Ishikawa (cell line): ENCODE measurements around the gene RARA.

ENCODE experiments used
- CEBPB ChIP-seq: IDR thresholded peaks from 2 replicates; pipeline ENCODE4 v1.6.1; 2012
- CREB1 ChIP-seq: IDR thresholded peaks from 2 replicates; pipeline ENCODE4 v1.6.1; 2012; ENCODE audit warnings: low read depth
- EGR1 ChIP-seq: IDR thresholded peaks from 2 replicates; pipeline ENCODE4 v1.6.1; 2012
- EP300 ChIP-seq: IDR thresholded peaks from 2 replicates; pipeline ENCODE4 v1.6.1; 2012; ENCODE audit warnings: borderline replicate concordance
- FOXM1 ChIP-seq: IDR thresholded peaks from 2 replicates; pipeline ENCODE4 v1.6.1; 2012; ENCODE audit warnings: low read depth, borderline replicate concordance
- MAX ChIP-seq: IDR thresholded peaks from 2 replicates; pipeline ENCODE4 v1.6.1; 2012
- NFIC ChIP-seq: IDR thresholded peaks from 2 replicates; pipeline ENCODE4 v1.6.1; 2012
- RAD21 ChIP-seq: IDR thresholded peaks from 2 replicates; pipeline ENCODE4 v1.6.1; 2012; ENCODE audit warnings: low read depth
- REST ChIP-seq: IDR thresholded peaks from 2 replicates; pipeline ENCODE4 v1.6.1; 2012; ENCODE audit warnings: low read depth, mild to moderate bottlenecking
- TAF1 ChIP-seq: IDR thresholded peaks from 2 replicates; pipeline ENCODE4 v1.6.1; 2012; ENCODE audit warnings: low read depth, mild to moderate bottlenecking
- TCF12 ChIP-seq: IDR thresholded peaks from 2 replicates; pipeline ENCODE4 v1.6.1; 2012; ENCODE audit warnings: low read depth
- TEAD4 ChIP-seq: IDR thresholded peaks from 2 replicates; pipeline ENCODE4 v1.6.1; 2012
- YY1 ChIP-seq: IDR thresholded peaks from 2 replicates; pipeline ENCODE4 v1.6.1; 2012; ENCODE audit warnings: low read depth
- ZBTB7A ChIP-seq: IDR thresholded peaks from 2 replicates; pipeline ENCODE4 v1.6.1; 2012; ENCODE audit warnings: low read depth
- TF ChIP-seq, protein P1 (sequence below): IDR thresholded peaks from 2 replicates; pipeline ENCODE4 v1.6.1; 2012

The RARA gene

GRCh38 chr17:40347319-40348135 lies 38.5 kb downstream of the RARA start:
- TF ChIP-seq ZBTB7A (no peak), RAD21 (no peak), CREB1 (no peak), MAX (no peak), EGR1 (no peak), YY1 (no peak), TEAD4 (no peak), EP300 (no peak), FOXM1 (no peak), CEBPB (no peak)
- TF ChIP-seq, protein P1, sequence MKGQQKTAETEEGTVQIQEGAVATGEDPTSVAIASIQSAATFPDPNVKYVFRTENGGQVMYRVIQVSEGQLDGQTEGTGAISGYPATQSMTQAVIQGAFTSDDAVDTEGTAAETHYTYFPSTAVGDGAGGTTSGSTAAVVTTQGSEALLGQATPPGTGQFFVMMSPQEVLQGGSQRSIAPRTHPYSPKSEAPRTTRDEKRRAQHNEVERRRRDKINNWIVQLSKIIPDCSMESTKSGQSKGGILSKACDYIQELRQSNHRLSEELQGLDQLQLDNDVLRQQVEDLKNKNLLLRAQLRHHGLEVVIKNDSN, result no peak

DNA sequence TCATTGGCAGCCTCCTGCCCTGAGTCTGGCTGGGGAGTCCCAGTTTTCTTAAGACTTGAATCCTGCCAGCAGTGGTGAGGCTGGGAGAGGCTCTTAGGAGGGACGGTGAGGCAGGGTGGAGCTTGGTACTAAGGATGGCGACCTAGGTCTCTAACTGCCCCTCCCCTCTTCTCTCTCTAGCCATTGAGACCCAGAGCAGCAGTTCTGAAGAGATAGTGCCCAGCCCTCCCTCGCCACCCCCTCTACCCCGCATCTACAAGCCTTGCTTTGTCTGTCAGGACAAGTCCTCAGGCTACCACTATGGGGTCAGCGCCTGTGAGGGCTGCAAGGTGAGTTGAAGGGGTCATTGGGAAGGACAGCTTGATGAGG lies 39.1 kb downstream of the RARA start:
- TF ChIP-seq NFIC, result no peak
- no peak for TF ChIP-seq MAX
- TF ChIP-seq EP300, result no peak
- TF ChIP-seq YY1, result no peak
- TF ChIP-seq TAF1, result no peak
- no peak for TF ChIP-seq ZBTB7A
- TF ChIP-seq CREB1, result no peak
- no peak for TF ChIP-seq EGR1
- no peak for TF ChIP-seq CEBPB
- no peak for TF ChIP-seq TEAD4
- no peak for TF ChIP-seq RAD21
- TF ChIP-seq, protein P1, result no peak
- TF ChIP-seq TCF12, result no peak

DNA sequence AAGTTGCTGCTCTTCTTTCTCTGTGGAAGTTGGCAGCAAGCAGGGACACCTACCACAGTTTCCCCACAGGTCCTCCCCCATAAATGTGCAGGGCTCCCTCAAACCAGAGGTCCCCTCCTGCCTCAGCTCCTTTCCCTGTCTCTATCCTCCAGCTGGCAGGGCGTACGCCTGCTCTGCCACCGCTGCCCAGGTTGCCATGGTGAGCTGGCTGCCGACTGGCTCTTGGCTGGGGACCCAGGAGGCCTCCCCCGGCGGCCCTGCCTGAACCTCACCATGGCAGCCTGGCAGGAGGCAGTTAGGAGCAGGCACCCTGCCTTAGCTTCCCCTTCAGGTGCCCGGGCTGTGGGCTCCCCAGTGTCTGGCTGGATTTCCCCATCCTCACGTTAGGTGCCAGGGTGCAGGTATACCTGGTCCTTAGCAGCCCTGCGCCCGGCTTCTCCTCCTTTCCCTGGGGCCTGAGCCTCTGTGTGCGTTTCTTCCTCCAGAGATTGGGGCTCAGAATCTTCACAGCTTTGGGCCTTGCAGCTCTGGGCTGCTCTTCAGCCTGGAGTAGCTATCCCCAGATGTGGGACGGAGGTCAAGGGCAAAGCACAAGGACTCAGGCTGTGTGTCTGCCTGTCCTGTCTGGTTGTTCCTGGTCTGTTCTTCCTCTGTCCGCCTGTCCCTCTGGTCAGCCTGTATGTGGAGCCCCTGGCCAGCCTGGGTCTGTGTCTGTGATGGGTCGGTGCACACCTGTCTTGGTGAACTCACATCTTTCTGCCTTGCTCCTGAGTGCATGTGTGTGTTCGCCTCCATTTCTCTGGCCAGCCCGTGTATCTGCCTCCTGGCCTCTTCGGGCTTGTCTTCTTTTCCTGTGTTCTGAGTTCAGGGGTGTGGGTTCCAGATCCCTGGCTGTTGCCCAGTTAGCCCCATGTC lies 39.8 kb downstream of the RARA start:
- TF ChIP-seq, protein P1, result no peak
- TF ChIP-seq NFIC (no peak), TEAD4 (no peak), TAF1 (no peak), CEBPB (no peak), RAD21 (no peak), YY1 (no peak), MAX (no peak), REST (no peak), ZBTB7A (no peak), EGR1 (no peak), TCF12 (no peak), FOXM1 (no peak), EP300 (no peak)

DNA sequence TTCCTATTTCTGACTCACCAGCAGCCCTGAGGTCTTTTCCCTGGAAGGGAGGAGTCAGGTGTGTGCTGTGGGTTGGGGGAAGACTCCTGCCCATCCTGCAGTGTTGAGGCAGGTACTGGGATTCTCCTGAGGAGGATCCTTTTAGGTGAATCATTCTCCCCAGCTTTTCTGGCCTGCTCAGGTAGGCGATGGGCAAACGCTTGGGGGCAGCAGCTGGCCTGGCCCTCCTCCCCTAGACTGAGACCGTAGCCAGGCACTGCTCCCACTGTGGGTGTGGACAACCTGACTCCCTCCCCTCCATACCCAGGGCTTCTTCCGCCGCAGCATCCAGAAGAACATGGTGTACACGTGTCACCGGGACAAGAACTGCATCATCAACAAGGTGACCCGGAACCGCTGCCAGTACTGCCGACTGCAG lies 40.5 kb downstream of the RARA start:
- TF ChIP-seq TCF12, result no peak

DNA sequence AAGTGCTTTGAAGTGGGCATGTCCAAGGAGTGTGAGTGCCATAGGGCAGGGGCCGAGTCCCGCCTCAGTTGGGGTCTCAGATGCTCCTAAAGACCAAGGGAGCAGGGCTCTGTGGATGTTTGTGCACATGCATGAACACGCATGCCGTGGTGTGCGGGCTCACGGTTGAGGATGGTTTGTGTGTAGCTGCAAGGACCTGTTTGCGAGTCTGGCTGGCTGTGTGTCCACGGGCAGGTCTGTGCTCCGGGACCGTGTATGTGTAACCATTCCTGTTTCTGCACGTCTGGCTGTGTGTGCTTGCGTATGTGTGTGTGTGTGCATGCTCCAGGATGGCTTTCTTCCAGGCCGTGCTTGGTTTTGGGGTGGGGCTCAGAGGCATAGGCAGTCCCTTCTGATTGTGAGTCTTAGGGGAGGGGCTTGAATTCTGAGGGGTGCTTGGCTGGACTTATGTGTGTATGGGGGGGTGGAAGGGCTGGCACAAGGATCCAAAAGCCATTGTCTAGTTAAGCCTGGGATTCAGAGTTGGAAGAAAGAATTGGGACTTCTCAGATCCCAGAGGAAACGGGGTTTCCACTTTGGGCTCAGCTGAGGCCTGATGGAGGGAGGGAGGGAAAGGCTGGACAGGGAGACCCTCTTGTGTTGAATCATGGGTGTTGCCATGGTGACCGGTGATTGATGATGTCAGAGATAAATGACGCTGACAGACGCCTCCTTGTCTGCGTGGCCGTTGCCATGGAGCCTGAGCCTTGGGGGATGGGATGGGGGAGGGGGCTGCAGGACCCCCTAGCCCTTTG lies 41.1 kb downstream of the RARA start:
- no peak for TF ChIP-seq ZBTB7A
- TF ChIP-seq YY1, result no peak
- TF ChIP-seq MAX, result no peak
- TF ChIP-seq FOXM1, result no peak
- no peak for TF ChIP-seq TAF1
- no peak for TF ChIP-seq RAD21
- no peak for TF ChIP-seq TCF12
- no peak for TF ChIP-seq EP300
- TF ChIP-seq, protein P1, result no peak
- TF ChIP-seq TEAD4, result no peak
- no peak for TF ChIP-seq NFIC
- no peak for TF ChIP-seq EGR1
- TF ChIP-seq REST, result no peak
- no peak for TF ChIP-seq CEBPB
- TF ChIP-seq CREB1, result no peak
